ENCODE measurements around the gene EVC2.

EVC2 gene

GRCh38 chr4:5664778-5665177 lies 43.6 kb downstream of the EVC2 start:
- DNase-seq = no peak

DNA sequence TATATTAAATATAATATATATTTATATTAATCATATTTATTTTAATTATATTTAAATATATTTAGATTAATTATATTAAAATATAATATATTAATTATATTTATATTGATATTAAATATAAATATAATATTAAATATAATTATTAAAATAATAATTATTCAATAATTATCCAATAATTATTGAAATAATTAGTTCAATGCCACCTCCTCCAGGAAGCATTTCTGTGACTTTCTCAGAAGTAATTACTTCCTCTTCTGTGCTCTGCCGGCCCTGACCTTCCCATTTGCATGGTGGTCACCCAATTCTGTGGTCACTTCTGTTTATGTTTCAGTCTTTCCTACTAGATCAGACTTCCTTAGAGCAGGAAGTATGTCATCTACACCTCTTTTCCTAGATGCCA lies 45.8 kb downstream of the EVC2 start:
- DNase-seq = no peak

DNA sequence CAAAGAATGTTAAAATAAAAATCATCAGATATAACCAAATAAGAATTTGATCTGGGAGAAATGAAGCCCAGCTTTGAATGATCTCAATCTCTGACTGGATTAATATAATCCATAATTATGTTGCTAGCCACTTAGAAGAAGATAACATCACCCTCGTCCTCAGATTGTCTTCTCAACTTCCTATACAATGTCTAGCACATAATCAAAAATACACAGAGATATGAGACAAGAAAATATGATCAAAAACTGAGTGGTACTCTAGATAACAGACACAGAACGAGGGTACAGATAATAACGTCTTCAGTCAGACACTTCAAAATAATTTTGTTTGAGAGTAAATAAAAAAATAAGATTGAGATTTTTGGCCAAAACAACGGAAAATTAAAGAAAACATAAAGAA lies 47.1 kb downstream of the EVC2 start:
- DNase-seq = no peak

- DNase-seq = no peak
Observed at GRCh38 chr4:5660185-5660584, 48.2 kb downstream of the EVC2 start.

DNA sequence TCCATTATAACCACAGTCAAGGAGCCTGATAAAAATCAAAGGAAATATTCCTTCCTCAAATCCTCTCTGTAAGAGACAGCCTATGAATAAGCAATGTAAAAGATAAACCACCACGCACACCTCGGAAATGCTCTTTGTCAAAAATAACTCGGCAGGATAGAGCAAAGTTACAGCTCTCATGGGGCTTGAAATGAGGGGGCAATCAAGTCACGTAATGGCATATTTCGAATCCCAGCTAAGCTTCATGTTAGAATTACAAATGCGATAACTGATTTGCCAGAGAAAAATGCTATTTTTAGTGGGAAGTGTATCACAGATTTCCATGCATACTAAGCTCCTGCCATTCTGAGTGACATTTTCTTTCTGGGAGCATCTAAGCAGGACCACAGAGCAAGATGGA lies 49.4 kb downstream of the EVC2 start:
- DNase-seq = no peak

- no peak for DNase-seq
Observed at GRCh38 chr4:5656415-5656814, 51.9 kb downstream of the EVC2 start.

DNA sequence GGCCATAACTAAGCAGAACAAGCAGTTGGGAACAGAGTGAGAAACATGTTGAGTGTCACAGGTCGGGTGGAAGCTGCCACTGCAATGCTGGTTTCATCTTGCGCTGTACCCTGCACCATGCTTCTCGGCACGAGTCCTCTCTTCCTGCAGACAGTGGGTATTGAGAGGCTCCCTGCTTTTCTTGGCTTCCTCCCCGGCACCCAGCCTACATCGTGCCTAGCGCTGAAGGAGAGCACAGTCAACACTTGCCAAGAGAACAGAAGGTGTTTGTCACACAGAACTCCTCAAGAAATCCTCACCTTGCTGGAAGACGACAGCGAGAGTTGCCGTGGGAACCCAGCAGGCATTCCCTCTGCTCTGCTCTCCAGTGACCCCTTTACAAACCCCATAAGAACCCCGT lies 53.6 kb downstream of the EVC2 start:
- DNase-seq = no peak

DNA sequence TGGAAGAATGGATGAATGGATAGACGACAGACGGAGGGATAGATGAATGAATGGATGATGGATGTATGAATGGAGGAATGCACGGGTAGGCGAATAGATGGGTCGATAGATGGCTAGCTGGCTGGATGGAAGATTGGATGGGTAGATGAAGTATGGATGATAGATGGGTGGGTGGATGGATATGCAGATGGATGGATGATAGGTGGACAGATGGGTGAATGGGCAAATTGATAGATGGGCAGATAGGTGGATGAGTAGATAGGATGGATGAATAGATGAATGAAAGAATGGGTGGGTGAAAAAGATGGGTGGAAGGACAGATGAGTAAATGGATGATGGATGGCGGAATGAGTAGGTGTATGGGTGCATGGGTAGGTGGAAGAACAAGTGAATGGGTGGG lies 57.3 kb downstream of the EVC2 start:
- DNase-seq = no peak

DNA sequence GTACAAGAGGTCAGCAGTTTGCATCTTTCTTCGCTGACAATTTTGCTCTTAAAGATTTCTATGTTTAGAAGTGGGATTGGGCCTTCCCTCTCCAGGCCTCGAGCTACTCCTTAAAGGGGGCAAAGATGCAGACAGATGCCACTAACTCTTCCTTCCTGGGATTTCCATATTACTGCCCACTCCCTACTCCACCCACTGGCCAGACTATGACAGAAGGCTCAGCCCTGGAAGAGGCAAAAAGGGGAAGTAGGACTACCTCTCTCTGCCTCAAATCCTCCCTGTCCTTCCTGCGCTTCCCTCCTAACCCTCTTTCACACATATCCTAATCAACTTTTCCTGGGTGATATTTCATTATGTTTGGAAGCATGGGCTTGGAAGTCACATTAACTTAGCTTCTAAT lies 58.3 kb downstream of the EVC2 start:
- DNase-seq = no peak

DNA sequence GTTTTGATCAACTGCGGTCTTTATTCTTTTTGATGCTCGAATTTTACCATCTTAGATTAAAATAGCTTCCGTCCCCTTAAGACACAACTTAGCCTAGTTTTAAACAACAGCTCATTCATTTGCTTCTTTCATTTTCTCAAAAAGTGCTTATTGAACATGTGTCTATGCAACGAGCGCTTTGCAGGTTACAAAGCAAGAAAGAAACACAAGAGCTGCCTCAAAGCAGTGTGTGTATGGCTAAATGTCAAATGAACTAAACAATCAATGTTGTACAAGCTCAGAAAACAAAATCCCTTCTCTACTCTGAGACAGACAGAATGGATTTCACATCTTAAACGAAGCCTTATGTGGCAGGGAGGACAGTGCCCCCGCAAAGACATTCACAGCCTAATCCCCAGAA lies 61.0 kb downstream of the EVC2 start:
- DNase-seq = no peak

DNA sequence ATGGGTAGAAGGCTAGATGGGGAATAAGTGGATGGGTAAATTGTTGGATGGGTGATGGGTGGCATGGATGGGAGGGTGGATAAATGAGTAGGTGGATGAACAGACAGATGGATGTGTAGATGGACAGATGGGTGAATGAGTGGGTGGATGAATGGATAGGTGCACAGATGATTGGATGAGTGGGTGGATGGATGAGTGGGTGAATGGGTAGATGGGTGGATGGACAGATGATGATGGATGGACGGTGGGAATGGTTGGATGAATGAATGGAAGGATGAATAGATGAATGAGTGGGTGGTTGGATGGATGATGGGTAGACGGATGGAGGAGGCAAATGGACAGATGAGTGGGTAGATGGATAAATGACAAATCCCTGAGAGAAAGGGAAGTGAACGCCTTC lies 68.3 kb downstream of the EVC2 start:
- DNase-seq = no peak

DNA sequence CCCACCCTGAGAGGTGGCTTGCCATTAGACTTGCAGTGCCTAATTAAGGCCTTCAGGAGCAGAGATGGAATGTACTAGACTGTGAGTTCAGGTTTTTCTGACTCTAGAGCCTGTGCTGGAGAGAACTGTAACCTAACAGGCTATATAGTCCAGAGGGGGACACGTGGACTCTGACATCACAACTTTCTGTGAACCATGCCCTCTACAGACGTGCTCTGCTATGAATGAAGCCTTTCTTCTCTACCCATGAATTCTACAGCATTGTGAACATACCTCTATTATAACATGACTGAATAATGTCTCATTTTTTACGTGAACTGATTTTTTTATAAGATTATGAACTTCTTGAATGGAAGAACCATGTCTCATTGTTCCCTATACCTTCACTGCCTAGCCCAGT lies 68.8 kb downstream of the EVC2 start:
- DNase-seq = no peak

DNA sequence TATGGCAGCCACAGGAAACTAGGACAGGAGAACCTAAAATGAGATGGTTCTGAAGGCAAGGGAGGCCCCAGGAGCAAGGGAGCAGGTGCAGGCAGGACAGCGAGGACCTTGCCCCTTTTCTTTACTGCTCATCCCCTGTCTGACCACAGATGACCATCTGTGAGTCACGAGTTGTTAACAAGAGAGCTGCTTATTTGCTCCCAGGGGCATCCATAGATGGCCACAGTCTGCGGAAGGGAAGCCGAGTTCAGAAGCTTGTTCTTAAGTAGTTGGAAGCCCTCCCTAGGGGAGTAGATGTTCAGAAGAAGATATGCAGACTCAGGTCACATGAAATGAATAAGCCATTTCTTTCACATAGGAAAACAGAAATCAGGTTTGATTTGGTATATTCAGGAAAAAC lies 69.4 kb downstream of the EVC2 start:
- no peak for DNase-seq

- no peak for DNase-seq
Observed at GRCh38 chr4:5638316-5638715, 70.0 kb downstream of the EVC2 start.

GRCh38 chr4:5636766-5637670 lies 71.3 kb downstream of the EVC2 start:
- DNase-seq = no peak

- no peak for DNase-seq
Observed at GRCh38 chr4:5635826-5636195, 72.5 kb downstream of the EVC2 start.

GRCh38 chr4:5632571-5632970 lies 75.8 kb downstream of the EVC2 start:
- DNase-seq = no peak

DNA sequence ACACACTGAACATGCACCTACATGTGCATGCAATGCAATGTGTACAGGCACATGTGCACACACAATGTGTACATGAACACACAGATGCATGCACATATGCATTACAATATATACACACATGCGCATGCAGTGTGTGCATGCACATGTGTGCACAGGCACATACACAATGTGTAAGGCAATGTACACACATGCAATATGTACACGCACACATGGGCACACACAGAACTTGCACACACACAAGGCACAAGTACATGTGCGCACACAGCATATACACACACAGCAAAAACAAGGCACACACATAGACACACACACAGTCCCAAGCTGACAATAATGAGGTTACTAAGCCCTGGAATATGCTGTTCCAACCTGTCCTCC lies 76.3 kb downstream of the EVC2 start:
- no peak for DNase-seq

- no peak for DNase-seq
Observed at GRCh38 chr4:5631352-5632065, 76.8 kb downstream of the EVC2 start.

DNA sequence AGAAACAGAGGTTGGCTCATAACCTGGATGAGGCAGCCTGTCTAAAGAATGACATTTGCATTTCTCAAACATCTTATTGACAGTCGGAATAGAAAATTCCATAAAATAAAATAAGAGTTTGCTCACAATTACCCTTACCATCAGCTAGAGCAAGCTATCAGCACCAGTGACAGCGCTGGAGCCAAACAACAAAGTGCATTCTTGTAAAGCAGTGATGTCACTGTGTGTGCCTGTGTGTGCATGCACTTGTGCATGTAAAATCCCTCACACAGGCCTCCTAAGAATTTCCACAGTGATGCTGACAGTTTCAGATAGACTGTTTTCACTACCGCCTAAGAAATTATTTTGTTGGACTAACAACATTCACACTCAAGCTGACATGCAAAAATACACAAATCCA lies 77.6 kb downstream of the EVC2 start:
- DNase-seq = no peak

DNA sequence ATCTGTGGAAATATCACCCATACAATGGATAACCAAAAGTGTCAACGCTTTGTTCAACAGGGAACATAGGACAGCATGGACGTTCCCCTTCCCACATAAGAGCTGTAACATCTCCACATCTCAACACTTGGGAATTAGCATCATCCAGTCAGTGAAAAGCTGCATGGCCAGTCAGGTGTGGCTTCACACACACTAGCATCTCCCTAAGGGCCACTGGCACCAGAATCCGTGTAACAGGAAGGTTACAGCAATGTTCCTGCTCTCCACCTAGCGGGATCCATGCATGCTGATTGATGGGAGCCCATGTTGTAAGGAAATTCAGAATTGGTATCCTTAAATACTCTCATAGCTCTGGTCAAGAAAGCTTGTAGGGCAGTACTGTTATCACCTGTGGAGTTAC lies 78.8 kb downstream of the EVC2 start:
- DNase-seq = no peak

GRCh38 chr4:5626913-5627312 lies 81.4 kb downstream of the EVC2 start:
- DNase-seq = no peak

- no peak for DNase-seq
Observed at GRCh38 chr4:5622596-5622995, 85.8 kb downstream of the EVC2 start.

DNA sequence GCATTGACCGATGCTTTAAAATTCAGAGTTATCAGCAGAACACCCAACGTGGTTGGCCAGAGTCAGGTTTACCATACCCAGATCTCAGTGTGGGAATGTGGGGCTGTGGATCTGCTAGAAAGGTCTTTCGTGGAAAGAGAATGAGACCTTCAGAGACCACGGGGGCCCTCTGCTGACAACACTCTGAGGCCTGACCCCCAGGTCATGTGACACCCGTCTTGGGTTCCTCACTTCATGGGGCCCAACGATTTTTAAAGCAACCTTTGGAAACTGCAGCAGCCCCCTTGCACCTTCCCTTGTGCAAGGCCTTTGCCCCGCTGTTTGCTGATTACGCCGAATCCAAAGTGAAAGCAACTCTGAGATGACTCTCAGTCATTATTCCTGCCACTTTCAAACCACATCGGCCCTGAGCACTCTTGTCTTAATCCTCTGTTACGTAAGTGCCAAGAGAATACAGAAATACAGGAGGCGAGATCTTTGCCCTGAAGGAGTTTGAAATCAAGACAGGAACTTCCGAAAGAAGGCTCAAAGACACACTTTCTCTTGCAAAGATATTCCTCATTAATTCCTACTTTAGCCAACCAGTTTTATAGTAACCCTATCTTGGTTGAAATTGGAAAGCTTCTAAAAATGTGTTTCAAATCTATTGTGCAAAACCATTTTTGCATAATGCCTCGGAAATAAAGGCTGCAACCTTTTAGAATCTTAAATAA lies 88.3 kb downstream of the EVC2 start:
- no peak for DNase-seq

Data from NCI-H2171 (cell line).